Suppressor macrophage treated with lipopolysaccharide for 4 hours (primary cell): Measurements from ENCODE around the gene RNF144B.
"Not testable (repeated sequence)": the region's sequence is repeated elsewhere in the genome, so short reads cannot be mapped to it uniquely, and the experiment has no call there.

Experiments
- DNase-seq: peaks from one replicate; pipeline ENCODE4 v3.0.0-alpha.2; 2020

RNF144B gene

GRCh38 chr6:18380158-18380836, 6.9 kb upstream of the RNF144B start:
- DNase-seq: no peak

GRCh38 chr6:18380851-18381250, 6.3 kb upstream of the RNF144B start:
- no peak for DNase-seq

GRCh38 chr6:18383441-18383840, 3.7 kb upstream of the RNF144B start:
- DNase-seq: no peak

DNA sequence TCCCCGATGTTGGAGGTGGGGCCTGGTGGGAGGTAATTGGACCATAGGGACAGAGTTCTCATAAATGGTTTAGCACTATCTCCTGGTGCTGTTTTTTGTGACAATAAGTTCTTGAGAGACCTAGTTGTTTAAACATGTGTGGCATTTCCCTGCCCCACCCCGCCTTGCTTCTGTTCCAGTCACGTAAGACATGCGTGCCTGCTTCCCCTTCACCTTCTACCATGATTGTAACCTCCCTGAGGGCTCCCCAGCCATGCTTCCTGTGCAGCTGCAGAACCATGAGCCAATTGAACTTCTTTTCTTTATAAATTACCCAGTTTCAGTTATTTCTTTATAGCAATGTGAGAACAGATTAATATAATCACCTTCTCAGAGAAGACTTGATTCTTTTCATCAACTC, 2.5 kb upstream of the RNF144B start:
- no peak for DNase-seq

DNA sequence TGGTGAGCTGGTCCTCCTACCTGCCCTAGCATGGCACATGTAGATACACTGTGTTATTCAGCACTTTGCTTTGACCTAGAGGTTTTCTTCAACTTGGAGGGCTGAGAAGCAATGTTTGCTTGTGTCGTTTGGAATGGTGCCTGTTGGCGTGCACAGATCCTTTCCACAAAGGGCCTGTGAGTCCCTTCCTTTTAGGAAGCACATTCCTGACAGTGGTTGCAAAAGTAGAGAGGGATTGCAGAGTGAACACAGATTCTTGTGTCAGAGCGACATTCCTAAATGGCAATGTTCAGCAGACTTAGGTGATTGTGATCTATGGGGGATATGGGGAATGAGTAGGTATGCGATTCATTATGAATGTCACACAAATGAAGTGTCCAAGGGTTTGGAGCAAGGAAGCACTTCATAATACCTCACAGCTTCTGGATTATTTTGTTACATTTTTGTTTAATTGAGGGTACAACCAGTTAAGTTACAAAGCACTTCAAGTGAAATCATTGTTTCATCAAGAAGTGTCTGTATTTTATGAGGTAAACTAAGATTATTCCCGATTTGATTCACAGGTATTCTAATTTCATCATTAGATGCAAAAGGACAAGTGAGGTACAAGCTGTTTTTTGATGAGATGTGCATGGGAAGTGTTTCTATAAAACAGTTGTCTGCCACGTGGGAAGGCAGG, 713 bp upstream of the RNF144B start:
- DNase-seq: no peak

- DNase-seq: peak; percentile 63
These were observed 1.1 kb downstream of the RNF144B start for GRCh38 chr6:18388271-18388670.

- DNase-seq: no peak
These were observed 1.8 kb downstream of the RNF144B start for GRCh38 chr6:18388942-18389341.

DNA sequence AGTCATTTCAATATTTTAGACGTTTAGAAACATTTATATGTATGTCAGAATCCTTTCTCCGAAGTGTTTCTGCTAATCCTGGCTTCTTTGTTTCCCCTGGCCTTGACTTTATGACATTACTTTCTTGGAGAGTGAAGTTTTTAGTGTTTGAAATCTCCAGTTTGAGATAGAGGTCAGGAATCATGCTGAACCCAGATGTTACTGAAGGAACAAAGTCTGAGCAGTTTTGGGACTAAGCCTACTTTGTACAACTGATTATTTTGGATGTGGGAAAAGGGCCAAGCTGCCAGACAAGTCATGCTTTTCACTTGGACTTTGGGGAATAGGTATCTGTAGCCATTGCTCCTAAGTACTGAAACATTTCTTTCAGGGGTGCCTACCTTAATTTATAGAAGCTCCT, 2.3 kb downstream of the RNF144B start:
- no peak for DNase-seq

DNA sequence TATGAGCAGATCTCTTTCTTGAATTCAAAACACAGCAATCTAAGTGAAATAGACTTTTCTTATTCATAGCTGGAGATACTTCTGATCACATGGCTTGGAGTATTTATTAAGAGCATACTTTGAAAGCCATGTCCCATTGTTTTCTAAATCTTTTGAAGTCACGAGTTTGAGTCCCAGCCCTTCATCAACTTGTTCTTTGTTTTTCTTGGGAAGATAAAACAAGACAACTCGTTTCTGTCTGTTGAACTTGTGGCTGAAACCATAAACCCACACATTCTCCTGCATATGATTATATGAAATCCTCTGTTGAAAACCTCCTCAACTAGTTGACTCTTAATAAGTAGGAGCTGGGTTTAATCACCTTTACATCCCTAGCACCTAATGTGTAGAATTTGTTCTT, 3.3 kb downstream of the RNF144B start:
- no peak for DNase-seq

- peak; percentile 61 for DNase-seq
These were observed 3.9 kb downstream of the RNF144B start for GRCh38 chr6:18391023-18391422.

DNA sequence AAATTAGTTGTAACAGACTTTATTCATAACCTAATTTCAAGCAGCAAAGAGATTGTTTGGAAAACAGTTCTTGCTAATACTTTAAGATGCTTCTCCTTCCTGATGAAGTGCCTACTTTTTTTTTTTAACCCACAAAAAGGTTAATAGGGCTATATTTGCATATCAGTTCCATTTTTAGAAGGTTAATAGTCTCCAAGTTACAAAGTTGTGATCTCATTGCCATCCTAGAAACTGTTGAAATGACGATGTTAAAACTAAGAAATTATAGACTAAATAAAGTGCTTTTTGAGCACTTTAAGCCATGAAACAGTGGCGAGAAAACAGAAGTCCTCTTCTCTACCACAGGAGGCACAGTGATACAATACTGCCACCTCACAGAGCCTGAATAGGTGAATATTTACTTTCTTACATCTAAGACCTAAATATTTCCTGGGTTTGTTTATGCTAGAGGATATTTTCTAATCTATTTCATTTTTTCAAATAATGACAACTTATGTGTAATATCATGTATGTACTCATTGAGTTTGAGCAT, 5.3 kb downstream of the RNF144B start:
- DNase-seq: no peak

GRCh38 chr6:18393698-18394097, 6.5 kb downstream of the RNF144B start:
- DNase-seq: no peak

DNA sequence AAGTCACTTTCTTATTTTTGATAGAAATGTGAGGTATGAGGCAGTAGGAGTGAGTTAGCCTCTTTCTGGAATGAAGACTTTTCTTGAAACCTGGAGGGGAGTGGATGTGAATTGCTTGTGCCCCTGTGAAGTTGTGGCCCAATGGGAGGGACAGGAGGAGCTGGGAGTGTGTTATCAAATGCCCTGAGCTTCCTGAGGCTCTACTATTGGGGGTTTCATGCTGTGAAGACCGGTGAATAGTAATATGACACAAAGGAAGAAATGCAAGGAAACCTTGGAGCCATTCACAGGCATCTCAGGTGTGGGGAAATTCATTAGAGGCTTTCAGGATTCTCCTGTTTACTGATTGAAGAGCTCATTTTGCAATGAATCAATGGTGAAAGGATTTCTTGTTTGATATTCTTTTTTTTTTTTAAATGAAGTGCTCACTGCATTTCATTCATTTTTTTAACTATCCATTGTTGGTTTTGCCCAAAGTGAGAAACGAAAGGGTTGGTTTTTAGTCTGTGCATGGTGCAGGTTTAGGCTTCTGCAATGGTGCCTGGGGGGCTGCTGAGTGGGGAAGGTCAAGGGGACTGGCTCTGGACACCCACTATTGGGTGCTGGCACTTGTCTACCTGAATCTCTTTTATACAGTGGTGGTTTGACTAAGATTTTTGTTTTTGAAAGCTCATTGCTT, 8.2 kb downstream of the RNF144B start:
- DNase-seq: no peak

DNA sequence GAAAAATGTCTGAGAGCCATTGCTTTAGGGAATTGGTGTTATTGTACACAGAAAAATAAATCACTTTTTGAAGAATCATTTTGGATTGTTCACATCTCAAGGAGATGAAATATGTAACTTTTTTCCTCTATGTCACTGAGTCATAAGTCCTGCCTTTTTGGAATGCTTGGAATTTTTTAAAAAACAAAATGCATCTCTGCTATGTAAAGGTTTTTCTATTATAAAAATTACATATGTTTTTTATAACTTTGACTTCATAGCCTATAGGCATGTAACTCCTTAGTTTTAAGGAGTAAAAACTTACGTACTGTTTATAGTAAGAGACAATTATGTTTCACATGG, 8.7 kb downstream of the RNF144B start:
- DNase-seq: no peak

DNA sequence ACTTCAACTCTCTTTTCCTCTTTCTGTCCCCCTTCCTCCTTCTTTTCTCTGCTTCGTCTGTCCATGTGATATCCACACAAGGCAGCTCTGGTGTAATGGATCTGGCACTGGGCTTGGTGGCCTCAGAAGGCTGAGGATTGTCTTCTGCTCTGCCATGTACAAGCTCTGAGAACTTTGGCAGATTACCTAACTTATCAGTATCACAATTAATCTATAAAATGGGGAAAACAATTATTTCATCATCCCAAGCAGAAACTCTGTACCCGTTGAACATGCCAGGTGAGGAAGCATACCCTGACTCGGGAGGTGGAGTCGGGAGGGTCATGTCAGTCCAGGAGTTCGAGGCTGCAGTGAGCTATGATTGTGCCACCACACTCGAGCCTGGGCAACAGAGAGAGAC, 10.6 kb downstream of the RNF144B start:
- no peak for DNase-seq

DNA sequence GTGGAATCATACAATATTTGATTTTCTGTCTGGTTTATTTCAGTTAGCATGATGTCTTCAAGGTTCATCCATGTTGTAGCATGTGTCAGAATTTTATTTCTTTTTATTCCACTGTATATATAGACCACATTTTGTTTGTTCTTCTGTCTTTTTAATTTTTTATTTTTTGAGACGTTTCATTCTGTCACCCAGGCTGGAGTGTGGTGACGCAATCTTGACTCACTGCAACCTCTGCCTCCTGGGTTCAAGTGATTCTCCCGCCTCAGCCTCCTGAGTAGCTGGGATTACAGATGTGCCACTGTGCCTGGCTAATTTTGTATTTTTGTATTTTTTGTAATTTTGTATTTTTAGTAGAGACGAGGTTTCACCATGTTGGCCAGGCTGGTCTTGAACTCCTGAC, 11.1 kb downstream of the RNF144B start:
- not testable (repeated sequence) for DNase-seq

DNA sequence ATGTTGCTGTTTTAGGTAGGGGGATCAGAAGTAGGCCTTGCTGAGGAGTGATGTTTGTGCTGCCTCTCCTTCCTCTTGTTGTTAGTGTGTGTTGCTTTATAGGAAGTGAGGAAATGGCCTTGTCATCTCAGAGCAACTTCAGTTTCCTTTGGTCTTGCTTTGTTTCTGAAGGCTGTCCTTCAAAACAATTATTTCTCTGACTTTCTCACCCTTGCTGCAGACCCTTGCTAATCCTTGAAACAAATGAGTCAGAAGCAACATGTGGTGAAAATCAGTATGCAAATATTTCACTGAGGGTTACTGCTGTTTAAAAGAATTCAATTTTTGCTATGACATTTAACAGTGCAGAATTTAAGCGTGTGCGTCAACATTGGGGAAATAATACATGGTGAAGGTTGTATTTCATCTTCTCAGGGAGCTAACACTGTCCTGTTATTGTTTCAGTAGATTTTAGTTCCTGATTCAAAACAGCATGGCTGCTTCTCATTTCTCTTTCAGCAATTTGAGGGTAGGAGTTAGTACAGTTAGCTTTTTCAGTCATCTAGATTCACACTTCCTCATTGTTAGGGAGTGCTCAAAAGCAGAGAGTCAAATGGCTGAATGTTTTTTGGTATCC, 13.8 kb downstream of the RNF144B start:
- DNase-seq: peak; percentile 79

- DNase-seq: not testable (repeated sequence)
These were observed 17.8 kb downstream of the RNF144B start for GRCh38 chr6:18404965-18405364.

- peak; percentile 94 for DNase-seq
These were observed 18.5 kb downstream of the RNF144B start for GRCh38 chr6:18405477-18406293.

- DNase-seq: peak; percentile 62
These were observed 20.0 kb downstream of the RNF144B start for GRCh38 chr6:18406955-18407749.

- not testable (repeated sequence) for DNase-seq
These were observed 22.5 kb downstream of the RNF144B start for GRCh38 chr6:18409602-18410001.

DNA sequence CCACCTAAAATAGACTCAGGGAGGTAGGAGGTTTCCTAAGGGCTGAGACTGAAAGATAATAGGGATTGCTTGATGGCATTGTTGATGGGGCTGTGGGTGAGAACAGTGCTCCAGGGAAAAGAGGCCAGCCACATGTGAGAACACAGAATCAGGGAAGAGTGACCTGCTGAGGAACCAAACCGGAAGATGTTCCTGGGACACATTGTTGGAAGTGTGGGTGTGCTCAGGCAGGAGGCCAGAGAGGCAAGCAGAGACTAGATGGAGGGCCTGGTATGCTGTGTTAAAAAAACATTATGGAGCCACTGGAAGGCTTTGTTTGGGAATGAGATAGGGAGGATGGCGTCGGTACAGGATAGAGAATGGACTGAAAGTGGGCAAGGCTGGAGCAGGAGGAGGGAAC, 23.3 kb downstream of the RNF144B start:
- DNase-seq: no peak
